HG02642 (cell line): ENCODE measurements around the gene OPA3.
"Not testable (repeated sequence)": the region's sequence is repeated elsewhere in the genome, so short reads cannot be mapped to it uniquely, and the experiment has no call there.

ENCODE experiments used
- ATAC-seq: cut with Tn5 transposase; IDR thresholded peaks from one replicate; pipeline ENCODE4 v1.9.1; 2021; ENCODE audit warnings: mild to moderate bottlenecking; ENCODE audit not compliant: unreplicated experiment, poor library complexity

Gene OPA3

GRCh38 chr19:45526143-45526542 lies 58.5 kb downstream of the OPA3 start:
- ATAC-seq: no peak

DNA sequence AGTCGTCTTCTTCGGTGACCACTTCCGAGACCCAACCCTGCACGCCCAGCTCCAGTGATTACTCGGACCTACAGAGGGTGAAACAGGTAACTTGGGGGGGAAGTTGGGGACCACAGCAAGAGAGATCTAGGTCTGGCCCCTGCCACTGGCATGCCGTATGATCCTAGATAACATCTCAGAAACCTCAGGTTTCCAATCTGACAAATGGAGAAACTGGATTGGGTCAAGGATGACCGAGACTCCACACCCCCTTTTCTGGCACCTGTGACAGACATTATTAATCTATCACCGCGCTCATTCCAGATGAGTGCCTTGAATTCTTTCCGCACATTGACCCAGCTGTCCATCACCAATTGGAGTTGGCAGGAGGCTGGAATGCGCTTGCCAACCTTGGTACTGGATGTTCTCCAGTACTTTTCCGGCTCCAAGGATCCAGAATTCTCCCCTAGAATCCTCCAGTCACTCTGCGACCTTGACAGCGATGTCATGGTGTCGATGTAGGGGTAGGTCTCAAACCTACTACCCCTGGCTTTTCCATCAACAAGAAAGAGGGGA lies 60.0 kb downstream of the OPA3 start:
- ATAC-seq: no peak

DNA sequence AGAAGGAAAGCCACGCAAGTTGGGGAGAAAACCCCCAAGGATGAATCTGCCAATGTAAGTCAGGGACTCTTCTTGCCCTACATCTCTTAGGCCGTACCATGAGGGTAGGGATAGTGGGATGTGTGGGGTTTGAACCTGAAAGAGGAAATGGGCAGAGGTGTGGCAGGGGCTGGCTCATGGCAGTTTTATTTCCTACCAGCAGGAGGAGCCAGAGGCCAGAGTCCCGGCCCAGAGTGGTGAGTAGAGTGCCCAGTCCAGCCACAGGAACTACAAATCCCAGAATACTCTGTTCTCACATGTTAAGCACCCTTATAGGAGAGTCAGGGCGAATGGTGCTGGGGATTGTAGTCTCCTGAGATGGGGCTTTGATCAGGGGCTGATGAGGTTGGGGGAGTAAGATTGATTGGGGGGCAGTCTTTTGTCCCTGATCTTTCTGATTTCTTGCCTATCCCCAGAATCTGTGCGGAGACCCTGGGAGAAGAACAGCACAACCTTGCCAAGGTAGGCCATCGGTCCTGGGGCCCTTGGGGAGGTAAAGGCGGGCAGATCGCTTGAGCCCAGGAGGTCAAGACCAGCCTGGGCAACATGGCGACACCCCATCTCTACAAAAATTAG lies 60.9 kb downstream of the OPA3 start:
- ATAC-seq: peak; percentile 84

DNA sequence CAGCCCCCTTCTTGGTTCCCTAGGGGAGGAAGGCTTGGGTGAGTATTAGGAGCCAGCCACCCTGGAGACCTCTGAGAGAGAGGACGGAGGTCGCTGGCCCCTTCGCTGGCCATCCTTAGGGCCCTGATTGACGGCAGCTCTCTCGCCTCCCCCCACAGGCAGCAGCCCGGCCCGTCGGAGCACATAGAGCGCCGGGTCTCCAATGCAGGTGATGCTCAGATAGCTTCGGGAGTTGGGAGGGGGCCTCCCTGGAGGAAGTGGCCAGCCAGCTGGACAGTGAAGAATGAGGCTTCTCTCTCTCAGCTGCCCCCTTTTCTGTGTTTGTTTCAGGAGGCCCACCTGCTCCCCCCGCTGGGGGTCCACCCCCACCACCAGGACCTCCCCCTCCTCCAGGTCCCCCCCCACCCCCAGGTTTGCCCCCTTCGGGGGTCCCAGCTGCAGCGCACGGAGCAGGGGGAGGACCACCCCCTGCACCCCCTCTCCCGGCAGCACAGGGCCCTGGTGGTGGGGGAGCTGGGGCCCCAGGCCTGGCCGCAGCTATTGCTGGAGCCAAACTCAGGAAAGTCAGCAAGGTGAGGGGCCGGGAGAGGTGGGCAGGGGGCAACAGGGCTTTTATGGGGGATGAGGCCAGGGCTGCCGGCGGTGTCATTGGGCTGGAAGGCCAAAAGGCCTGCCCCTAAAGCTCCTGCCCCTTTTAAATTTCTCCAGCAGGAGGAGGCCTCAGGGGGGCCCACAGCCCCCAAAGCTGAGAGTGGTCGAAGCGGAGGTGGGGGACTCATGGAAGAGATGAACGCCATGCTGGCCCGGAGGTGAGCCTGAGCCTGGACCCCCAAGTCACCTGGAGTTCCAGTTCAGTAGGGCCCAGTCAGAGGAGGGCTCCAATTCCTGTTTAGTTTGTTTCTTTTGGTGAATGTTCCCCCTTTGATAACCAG lies 62.3 kb downstream of the OPA3 start:
- no peak for ATAC-seq

GRCh38 chr19:45518469-45518826 lies 66.2 kb downstream of the OPA3 start:
- ATAC-seq: no peak

- no peak for ATAC-seq
Observed at GRCh38 chr19:45517641-45518468, 66.7 kb downstream of the OPA3 start.

DNA sequence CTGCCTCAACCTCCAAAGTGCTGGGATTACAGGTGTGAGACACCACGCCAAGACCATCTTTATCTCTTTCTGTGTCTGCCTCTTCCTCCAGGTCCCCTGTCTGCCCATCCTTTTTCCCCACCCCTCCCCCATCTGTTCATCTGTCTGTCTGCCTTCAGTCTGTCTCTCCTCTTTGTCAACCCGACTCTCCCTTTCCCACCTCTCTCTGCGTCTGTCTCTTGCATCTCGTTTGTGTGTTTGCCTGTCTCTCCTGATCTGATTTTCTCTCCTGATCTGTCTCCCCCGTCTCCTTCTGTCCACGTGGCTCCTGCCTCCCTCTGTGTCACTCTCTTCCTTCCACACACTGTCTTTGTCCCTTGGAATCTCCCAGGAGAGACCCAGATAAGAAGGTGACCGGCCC lies 67.4 kb downstream of the OPA3 start:
- no peak for ATAC-seq

DNA sequence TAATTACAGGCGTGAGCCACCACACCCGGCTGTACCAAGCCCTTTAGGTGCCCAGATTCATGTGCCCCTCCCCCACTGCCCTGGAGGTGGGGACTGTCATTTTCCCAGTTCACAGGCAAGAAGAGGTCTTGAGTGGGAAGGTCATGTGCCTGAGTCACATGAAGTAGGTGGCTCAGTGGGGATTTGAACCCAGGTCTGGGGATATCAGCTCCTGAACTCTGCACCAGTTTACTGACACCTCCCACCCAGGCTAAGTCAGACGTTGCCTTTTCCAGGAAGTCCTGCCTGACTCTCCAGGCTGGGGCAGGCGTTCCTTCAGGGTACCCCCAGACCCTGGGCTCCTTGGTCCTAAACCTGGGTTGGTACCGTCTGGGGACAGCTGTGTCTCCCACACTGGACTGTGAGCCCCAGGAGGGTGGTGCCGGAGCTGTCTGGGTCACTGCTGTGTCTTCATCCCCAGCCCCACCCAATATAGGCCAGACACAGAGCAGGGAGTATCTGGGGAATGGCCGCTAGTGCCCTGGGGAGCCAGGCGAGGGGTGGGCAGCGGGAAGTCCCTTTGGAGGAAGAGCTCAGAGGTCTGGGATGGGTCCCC lies 68.7 kb downstream of the OPA3 start:
- no peak for ATAC-seq

DNA sequence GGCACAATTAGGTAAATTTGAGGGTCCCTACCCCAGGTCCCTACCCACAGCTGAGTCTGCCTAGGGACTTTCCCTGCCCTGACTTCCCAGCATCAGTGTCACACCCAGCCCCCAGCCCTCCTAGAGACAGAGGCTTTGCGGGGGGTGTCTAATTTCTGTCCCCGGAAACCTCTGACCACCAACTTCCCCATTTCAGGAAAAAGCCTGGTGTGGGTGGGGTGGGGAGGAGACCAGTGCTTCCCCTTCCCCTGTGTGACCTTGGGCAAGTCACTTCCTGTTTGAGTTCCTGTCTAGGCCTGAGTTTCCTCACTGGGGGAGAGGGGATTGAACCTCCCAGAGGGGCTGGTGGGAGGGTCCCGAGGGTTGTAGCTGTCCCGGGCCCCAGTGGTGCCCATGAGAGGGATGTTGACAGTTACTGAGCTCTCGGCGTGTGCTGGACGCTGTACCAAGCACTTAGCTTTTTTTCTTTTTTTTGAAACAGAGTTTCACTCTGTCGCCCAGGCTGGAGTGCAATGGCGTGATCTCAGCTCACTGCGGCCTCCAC lies 69.4 kb downstream of the OPA3 start:
- ATAC-seq: no peak

DNA sequence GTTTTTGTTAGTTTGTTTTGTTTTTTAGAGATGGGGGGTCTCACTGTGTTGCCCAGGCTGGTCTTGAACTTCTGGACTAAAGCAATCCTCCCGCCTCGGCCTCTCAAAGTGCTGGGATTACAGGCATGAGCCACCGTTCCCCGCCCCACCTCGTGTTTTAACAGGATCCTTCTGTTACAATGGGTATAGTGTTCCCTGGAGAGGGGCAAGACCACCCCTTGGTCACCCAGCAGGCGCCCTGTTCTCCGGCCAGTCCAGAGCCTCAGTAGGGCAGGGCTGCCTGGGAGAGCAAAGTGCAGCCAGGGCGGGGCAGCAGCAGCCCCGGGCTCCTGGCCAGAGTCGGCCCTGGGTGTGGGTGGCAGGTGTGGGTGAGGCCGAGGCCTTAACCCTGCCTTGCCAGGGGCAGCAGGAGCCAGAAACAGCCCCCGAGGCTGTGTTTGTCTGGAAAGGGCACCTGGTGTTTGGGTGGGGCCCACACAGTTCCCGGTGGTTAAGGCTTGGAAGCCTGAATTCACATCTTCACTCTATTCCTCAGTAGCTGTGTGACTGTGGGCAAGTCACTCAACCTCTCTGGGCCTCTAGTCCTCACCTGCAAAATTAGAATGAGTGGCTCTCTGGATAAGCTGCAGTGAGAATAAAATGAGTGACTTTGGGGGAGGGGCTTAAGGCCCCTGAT lies 70.1 kb downstream of the OPA3 start:
- no peak for ATAC-seq

GRCh38 chr19:45512881-45513483 lies 71.6 kb downstream of the OPA3 start:
- ATAC-seq: no peak

DNA sequence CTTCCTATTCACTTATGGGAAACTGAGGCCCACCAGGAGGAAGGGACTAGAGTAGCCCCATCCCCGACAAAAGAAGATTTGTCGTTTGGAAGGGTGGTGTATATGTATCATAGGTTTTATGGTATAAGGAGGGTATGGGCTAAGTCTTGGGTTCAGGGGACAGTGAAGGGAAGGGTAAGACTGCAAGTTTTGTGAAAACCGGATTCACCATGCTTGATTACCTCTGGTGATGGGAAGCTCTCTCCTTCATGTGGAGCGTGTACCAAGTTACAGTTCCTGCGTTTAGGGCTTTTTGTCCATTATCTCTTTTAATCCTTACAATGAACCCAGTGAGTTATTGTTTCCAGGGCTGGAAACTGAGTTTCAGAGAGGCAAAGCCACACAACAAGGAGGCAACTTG lies 73.5 kb downstream of the OPA3 start:
- ATAC-seq: no peak

DNA sequence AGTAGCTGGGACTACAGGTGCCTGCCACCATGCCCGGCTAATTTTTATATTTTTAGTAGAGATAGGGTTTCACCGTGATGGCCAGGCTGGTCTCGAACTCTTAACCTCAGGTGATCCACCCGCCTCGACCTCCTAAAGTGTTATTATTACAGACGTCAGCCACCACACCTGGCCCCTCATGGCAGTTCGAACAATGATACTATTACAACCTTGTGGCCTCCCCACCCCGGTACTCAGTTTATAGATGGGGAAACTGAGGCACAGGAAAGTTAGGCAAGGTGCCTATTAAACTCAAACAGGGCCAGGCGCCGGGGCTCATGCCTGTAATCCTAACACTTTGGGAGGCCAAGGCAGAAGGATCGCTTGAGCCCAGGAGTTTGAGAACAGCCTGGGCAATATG lies 74.2 kb downstream of the OPA3 start:
- ATAC-seq: not testable (repeated sequence)

DNA sequence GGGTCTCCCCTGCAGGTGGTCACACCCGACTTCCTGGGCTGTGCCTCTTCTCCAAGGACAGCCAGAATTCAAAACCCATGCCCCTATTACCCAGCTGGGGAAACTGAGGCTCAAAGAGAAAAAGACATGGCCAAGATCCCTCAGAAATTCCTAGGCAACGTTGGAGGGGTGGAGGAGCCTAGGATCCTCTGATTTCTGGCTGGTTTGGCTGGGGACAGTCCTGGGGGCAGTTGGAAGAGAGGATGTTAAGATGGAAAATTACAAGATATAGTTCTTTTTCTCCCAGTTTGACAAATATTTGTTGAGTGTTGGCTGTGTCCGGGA lies 74.9 kb downstream of the OPA3 start:
- no peak for ATAC-seq

DNA sequence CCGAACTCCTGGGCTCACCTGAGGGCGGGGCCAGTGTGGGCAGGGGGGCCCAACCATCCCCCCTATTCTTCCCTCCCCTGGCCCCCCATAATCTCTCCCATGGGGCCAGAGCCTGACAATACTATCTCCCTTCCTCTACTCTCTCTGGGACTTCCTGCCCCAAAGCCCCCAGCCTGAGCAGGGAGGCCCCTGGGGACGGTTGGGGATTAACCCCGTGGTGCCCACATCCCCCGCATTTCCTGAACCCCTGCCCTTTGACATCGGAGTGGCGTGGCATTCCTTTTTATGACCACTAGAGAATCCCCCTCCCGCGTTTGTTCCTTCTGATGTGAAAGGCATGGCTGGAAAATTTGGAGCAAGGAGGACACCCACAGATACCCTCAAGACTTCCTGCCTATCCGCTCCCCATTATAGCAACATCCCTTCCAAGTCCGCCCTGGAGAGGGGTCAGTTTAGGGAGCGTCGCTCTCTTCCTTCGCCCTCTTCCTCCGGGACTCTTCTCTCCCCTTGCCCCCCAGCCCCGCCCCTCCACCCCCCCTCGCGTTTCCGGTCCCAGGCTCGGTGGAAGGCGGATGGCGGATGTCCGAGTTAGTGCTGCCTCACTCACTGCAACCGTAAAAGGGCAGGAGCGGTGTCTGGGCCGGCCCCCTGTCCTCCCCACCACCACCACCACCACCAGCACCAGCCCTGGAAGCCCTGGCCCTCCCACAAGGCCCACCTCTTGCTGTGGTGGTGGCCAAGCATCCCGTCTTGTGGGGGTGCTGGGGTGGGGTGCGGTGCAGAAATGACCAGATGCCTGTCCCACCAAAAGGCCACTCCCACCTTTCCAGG lies 75.5 kb downstream of the OPA3 start:
- peak; percentile 18 for ATAC-seq

- ATAC-seq: no peak
Observed at GRCh38 chr19:45508417-45508860, 76.2 kb downstream of the OPA3 start.

DNA sequence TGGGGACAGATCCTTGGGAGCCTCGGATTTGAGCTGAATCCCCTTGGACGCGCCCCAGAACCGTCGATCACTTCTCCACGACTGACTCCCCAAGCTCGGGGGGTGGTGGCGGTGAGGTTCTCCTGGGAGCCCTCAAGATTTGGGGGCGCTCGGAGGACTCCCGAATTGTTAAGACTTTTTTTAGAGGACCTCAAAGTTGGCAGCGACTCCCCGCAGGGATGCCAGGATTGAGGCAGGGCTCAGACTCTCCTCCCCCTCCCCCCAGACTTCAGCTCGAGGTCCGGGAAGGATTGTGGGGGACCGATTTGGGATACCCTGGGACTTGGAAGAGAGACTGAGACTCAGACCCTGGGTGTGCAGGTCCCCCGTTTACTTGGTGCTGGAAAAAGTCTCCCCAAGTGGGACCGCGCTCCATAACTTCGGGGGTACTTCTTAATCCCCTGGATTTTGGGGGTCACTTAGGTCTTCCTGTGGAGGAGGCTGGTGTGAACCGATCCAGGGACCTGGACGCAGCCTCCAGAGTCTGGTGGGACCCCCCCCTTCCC lies 76.7 kb downstream of the OPA3 start:
- no peak for ATAC-seq
